IMR-90 (cell line): ENCODE data around the gene EPC1. TPM values are rescaled to one million over a fixed set of nuclear protein-coding genes. Genes with fewer than 3 reads are reported as not detected.
"Not testable (repeated sequence)": the region's sequence is repeated elsewhere in the genome, so short reads cannot be mapped to it uniquely, and the experiment has no call there.

Source experiments
- ATAC-seq: fragments of 200-7000 bp; cut with Tn5 transposase; 2 replicates; pipeline ENCODE4 v1.9.1; 2020; ENCODE audit warnings: low read depth, mild to moderate bottlenecking, moderate library complexity
- BruUV-seq: library from RNA; stranded (reverse); fragments of 400-500 nt; replicated peaks from 2 replicates; lab custom pipeline; 2021; lab: Mats Ljungman, UMichigan
- CTCF ChIA-PET: fragments of 300-600 bp; formaldehyde crosslinking; extraction: SDS; loops from one replicate; lab custom pipeline; 2021; ENCODE audit warnings: antibody characterized with exemption; lab: Yijun Ruan, JAX
- POLR2A ChIA-PET: fragments of 300-600 bp; sonication (Branson Sonifier 250); formaldehyde crosslinking; loops from one replicate; lab custom pipeline; 2022; ENCODE audit warnings: antibody characterized with exemption; ENCODE audit not compliant: unreplicated experiment; lab: Charles Lee
- DNase-seq: peaks from one replicate; pipeline ENCODE4 v3.0.0; 2013
- H2AFZ ChIP-seq: replicated peaks from 2 replicates; pipeline ENCODE3; 2013; ENCODE audit warnings: low read length, mild to moderate bottlenecking; ENCODE audit not compliant: poor library complexity
- H2AK5ac ChIP-seq: 2 replicates; pipeline ENCODE4 v1.6.1; 2013; ENCODE audit warnings: low read depth, low read length, inconsistent platforms
- H2AK9ac ChIP-seq: replicated peaks from 2 replicates; pipeline ENCODE3; 2013; ENCODE audit warnings: mild to moderate bottlenecking, low read depth, low read length, moderate library complexity; ENCODE audit not compliant: poor library complexity
- H2BK120ac ChIP-seq: 2 replicates; pipeline ENCODE4 v1.6.1; 2013; ENCODE audit warnings: low read depth, low read length, inconsistent platforms
- H2BK15ac ChIP-seq: 3 replicates; pipeline ENCODE4 v1.6.1; 2013; ENCODE audit warnings: low read depth, low read length, inconsistent platforms
- H2BK20ac ChIP-seq: 2 replicates; pipeline ENCODE4 v1.6.1; 2013; ENCODE audit warnings: low read depth, mild to moderate bottlenecking, inconsistent platforms, low read length, moderate library complexity
- H2BK5ac ChIP-seq: 2 replicates; pipeline ENCODE4 v1.6.1; 2013; ENCODE audit warnings: mild to moderate bottlenecking, low read depth, low read length, inconsistent platforms; ENCODE audit not compliant: poor library complexity, severe bottlenecking
- H3K14ac ChIP-seq: replicated peaks from 2 replicates; pipeline ENCODE4 v1.6.1; 2013; ENCODE audit warnings: low read depth, low read length, inconsistent platforms
- H3K18ac ChIP-seq: 2 replicates; pipeline ENCODE4 v1.6.1; 2013; ENCODE audit warnings: low read depth, low read length, control low read depth
- H3K23ac ChIP-seq: 2 replicates; pipeline ENCODE4 v1.6.1; 2013; ENCODE audit warnings: low read depth, low read length, inconsistent platforms
- H3K27ac ChIP-seq: 2 replicates; pipeline ENCODE4 v1.5.1; 2013; ENCODE audit warnings: mild to moderate bottlenecking, control low read depth, low read length; ENCODE audit not compliant: insufficient read depth
- H3K27me3 ChIP-seq: 2 replicates; pipeline ENCODE4 v1.6.1; 2013; ENCODE audit warnings: low read length; ENCODE audit not compliant: control insufficient read depth, insufficient read depth
- H3K36me3 ChIP-seq: 2 replicates; pipeline ENCODE4 v1.6.1; 2013; ENCODE audit warnings: low read length, mixed read lengths; ENCODE audit not compliant: control insufficient read depth, insufficient read depth
- H3K4ac ChIP-seq: 2 replicates; pipeline ENCODE4 v1.6.1; 2013; ENCODE audit warnings: low read depth, low read length, inconsistent platforms
- H3K4me1 ChIP-seq: 2 replicates; pipeline ENCODE4 v1.6.1; 2013; ENCODE audit warnings: low read length, mixed read lengths; ENCODE audit not compliant: control insufficient read depth, insufficient read depth
- H3K4me2 ChIP-seq: 2 replicates; pipeline ENCODE4 v1.6.1; 2013; ENCODE audit warnings: low read depth, mild to moderate bottlenecking, control low read depth, low read length, moderate library complexity
- H3K4me3 ChIP-seq: 2 replicates; pipeline ENCODE4 v1.5.1; 2013; ENCODE audit warnings: low read depth, mild to moderate bottlenecking, control low read depth, low read length, moderate library complexity; ENCODE audit not compliant: insufficient read depth
- H3K56ac ChIP-seq: 2 replicates; pipeline ENCODE4 v1.6.1; 2013; ENCODE audit warnings: low read length, inconsistent platforms; ENCODE audit not compliant: insufficient read depth; ENCODE audit errors: extremely low read depth
- H3K79me1 ChIP-seq, 2 experiments: 2 replicates each; pipeline ENCODE4 v1.6.1; 2013; ENCODE audit warnings: low read length in 2 of 2, inconsistent platforms in 1 of 2, low read depth in 1 of 2
- H3K9ac ChIP-seq: 2 replicates; pipeline ENCODE4 v1.6.1; 2013; ENCODE audit warnings: low read depth, low read length, control low read depth
- H3K9me1 ChIP-seq: 2 replicates; pipeline ENCODE4 v1.6.1; 2013; ENCODE audit warnings: low read length, inconsistent platforms; ENCODE audit not compliant: insufficient read depth
- H3K9me3 ChIP-seq: 2 replicates; pipeline ENCODE4 v1.6.1; 2013; ENCODE audit warnings: low read length; ENCODE audit not compliant: control insufficient read depth, insufficient read depth
- H4K20me1 ChIP-seq: 2 replicates; pipeline ENCODE4 v1.6.1; 2013; ENCODE audit warnings: low read length, inconsistent platforms; ENCODE audit not compliant: insufficient read depth
- H4K5ac ChIP-seq: 2 replicates; pipeline ENCODE4 v1.6.1; 2013; ENCODE audit warnings: mild to moderate bottlenecking, low read depth, low read length, control low read depth
- H4K8ac ChIP-seq, 2 experiments: 2 replicates each; pipeline ENCODE4 v1.6.1; 2013; ENCODE audit warnings: low read depth in 2 of 2, low read length in 2 of 2, control low read depth in 1 of 2, inconsistent platforms in 1 of 2
- H4K91ac ChIP-seq: 2 replicates; pipeline ENCODE4 v1.6.1; 2013; ENCODE audit warnings: low read depth, low read length, inconsistent platforms; ENCODE audit not compliant: insufficient read depth
- WGBS, 2 experiments: methylation state at CpG; one replicate each; pipeline versions ENCODE4 v1.1.5 to v1.1.7; 2013; ENCODE audit warnings: missing lambda C conversion rate in 2 of 2; ENCODE audit not compliant: insufficient read length in 1 of 2; ENCODE audit errors: extremely low coverage in 2 of 2; 5-methylcytosine and 5-hydroxymethylcytosine counted together
- dilution Hi-C: fragments of 300-500 bp; cut with HindIII; formaldehyde crosslinking; loops from one replicate; pipeline ENCODE4 v1.14.3; 2018; ENCODE audit warnings: low sequenced_read_pairs; ENCODE audit not compliant: unreplicated experiment
- in situ Hi-C: fragments of 300-500 bp; cut with MboI; formaldehyde crosslinking; loops from 3 replicates; pipeline ENCODE4 v1.14.3; 2019; ENCODE audit warnings: low sequenced_read_pairs, inconsistent platforms, mixed read lengths
- intact Hi-C: fragments of 100-400 bp; cut with micrococcal nuclease; formaldehyde crosslinking; loops from 2 replicates; pipeline ENCODE4 v1.10.0; 2022
- polyA plus RNA-seq, 3 experiments: library from polyadenylated mRNA; depleted of rRNA; stranded (reverse); fragments of >200 nt; gene quantifications; 2 replicates each; pipeline ENCODE4 v1.2.3, GENCODE V29; 2012; ENCODE audit warnings: low replicate concordance in 1 of 3
- total RNA-seq: library from RNA; depleted of rRNA; stranded (reverse); fragments of >200 nt; gene quantifications from 2 replicates; pipeline ENCODE4 v1.2.3, GENCODE V29; 2012

The EPC1 gene
- total and polyA plus RNA-seq, 2 of the 4 experiments (the other 2 are of a cell fraction) = 21.9 to 23.5 TPM

DNA sequence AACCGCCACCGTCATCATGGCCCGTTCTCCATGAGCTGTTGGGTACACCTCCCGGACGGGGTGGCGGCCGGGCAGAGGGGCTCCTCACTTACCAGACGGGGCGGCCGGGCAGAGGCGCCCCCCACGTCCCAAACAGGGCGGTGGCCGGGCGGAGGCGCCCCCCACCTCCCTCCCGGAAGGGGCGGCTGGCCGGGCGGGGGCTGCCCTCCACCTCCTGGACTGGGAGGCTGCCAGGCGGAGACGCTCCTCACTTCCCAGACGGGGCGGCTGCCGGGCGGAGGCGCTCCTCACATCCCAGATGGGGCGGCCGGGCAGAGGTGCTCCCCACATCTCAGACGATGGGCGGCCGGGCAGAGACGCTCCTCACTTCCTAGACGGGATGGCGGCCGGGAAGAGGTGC is 113.6 kb downstream of the EPC1 start:
- BruUV-seq, ATAC-seq: not testable (repeated sequence)

More for the DNA sequence above, 113.6 kb downstream of the EPC1 start:
- H2BK120ac ChIP-seq, H3K4me2 ChIP-seq, H4K20me1 ChIP-seq, H3K4me3 ChIP-seq, H2BK5ac ChIP-seq, H3K23ac ChIP-seq, H2AFZ ChIP-seq, H3K79me1 ChIP-seq, H3K9me1 ChIP-seq, H3K36me3 ChIP-seq, H3K9ac ChIP-seq, H4K91ac ChIP-seq, POLR2A ChIA-PET, H3K9me3 ChIP-seq, H3K27me3 ChIP-seq, H3K4me1 ChIP-seq, H2BK20ac ChIP-seq, DNase-seq, in situ Hi-C loops, H3K18ac ChIP-seq, H3K4ac ChIP-seq, dilution Hi-C loops, H4K5ac ChIP-seq, H2AK9ac ChIP-seq, H3K27ac ChIP-seq, H2AK5ac ChIP-seq, intact Hi-C loops, H3K56ac ChIP-seq, H4K8ac ChIP-seq, CTCF ChIA-PET, H3K14ac ChIP-seq, H2BK15ac ChIP-seq: not testable (repeated sequence)
- WGBS, 2 experiments = 95% methylated on average over 20 of the region's 36 CpGs; no CpG with 5 or more reads in 1 of the 2 experiments
